GM12891 (cell line): Measurements from ENCODE around the gene ZFYVE21.
"Not testable (repeated sequence)": the region's sequence is repeated elsewhere in the genome, so short reads cannot be mapped to it uniquely, and the experiment has no call there.

Experiments
- DNase-seq: peaks from one replicate; pipeline ENCODE4 v3.0.0; 2011; ENCODE audit warnings: low spot score; ENCODE audit not compliant: insufficient read length
- FAIRE-seq: peaks from 2 replicates; lab custom pipeline; 2011; peaks lifted over from hg19 to GRCh38; lab: Jason Lieb, UNC
- PAX5 ChIP-seq: IDR thresholded peaks from 2 replicates; pipeline ENCODE4 v1.6.1; 2011; ENCODE audit warnings: low read length, moderate library complexity, mild to moderate bottlenecking; ENCODE audit not compliant: insufficient read depth, severe bottlenecking
- POLR2A ChIP-seq: IDR thresholded peaks from 2 replicates; pipeline ENCODE4 v1.6.1; 2011; ENCODE audit warnings: low read depth, low read length, control low read depth
- POLR2AphosphoS5 ChIP-seq: IDR thresholded peaks from 2 replicates; pipeline ENCODE4 v1.6.1; 2011; ENCODE audit warnings: low read depth, low read length, control low read depth
- POU2F2 ChIP-seq: IDR thresholded peaks from 2 replicates; pipeline ENCODE4 v1.6.1; 2011; ENCODE audit warnings: low read depth, mild to moderate bottlenecking, control low read depth, low read length, moderate library complexity
- SPI1 ChIP-seq: IDR thresholded peaks from 2 replicates; pipeline ENCODE4 v1.6.1; 2011; ENCODE audit warnings: low read depth, low read length, control low read depth
- TAF1 ChIP-seq: IDR thresholded peaks from 2 replicates; pipeline ENCODE4 v1.6.1; 2011; ENCODE audit warnings: low read depth, low read length, control low read depth

ZFYVE21 gene

DNA sequence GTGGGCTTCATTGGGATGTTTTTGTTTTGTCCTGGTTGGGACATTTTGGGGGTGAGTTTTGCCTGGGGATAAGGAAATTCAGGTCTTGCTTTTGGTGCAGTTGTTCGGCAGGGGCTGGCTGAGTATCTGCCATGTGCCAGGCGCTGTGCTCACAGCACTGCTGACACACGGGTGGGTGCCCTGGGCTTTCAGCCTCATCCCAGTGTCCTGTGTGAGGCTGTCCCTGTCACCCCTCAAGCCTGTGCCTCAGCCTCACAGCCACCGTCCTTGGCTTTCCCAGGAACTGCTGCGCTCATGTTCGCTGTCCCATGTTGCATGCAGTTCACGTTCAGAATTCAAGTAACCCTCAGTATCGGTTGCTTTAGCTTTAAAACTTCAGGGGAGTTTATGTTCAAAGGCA lies 25.3 kb upstream of the ZFYVE21 start:
- no peak for DNase-seq
- TF ChIP-seq SPI1 (no peak), TAF1 (no peak), PAX5 (no peak), POLR2A (no peak), POU2F2 (no peak), POLR2AphosphoS5 (no peak)

DNA sequence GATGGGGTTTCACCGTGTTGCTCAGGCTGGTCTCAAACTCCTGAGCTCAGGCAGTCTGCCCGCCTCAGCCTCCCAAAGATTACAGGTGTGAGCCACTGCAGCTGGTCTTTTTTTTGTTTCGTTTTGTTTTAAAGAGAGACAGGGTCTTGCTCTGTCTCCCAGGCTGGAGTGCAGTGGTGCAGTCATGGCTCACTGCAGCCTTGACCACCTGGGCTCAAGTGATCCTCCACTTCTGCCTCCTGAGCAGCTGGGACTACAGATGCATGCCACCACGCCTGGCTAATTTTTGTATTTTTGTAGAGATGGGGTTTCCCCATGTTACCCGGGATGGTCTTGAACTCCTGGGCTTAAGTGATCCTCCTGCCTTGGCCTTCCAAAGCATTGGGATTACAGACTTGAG lies 24.0 kb upstream of the ZFYVE21 start:
- peak; percentile 78 for TF ChIP-seq PAX5
- not testable (repeated sequence) for DNase-seq
- peak; percentile 82 for FAIRE-seq

More for the DNA sequence above, 25.3 kb upstream of the ZFYVE21 start:
- peak; percentile 67 for FAIRE-seq

DNA sequence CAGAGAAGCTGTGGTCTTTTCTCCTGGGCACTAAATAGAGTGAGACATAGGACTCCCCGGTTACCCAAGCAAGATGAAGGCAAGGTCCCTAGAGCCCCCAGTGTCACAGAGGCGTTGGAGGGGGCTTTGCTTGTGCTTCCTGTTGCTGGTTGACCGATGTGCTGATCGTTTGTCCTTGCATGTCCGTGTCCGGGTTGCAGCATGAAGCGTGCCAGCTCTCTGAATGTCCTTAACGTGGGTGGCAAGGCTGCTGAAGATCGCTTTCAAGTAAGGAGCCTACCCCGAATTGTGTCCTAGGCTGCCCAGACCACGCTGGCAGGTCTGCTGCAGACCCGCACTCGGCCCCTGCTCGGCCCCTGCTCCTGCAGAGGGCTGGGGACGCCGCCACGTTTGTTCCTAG lies 23.5 kb upstream of the ZFYVE21 start:
- FAIRE-seq: peak; percentile 91

DNA sequence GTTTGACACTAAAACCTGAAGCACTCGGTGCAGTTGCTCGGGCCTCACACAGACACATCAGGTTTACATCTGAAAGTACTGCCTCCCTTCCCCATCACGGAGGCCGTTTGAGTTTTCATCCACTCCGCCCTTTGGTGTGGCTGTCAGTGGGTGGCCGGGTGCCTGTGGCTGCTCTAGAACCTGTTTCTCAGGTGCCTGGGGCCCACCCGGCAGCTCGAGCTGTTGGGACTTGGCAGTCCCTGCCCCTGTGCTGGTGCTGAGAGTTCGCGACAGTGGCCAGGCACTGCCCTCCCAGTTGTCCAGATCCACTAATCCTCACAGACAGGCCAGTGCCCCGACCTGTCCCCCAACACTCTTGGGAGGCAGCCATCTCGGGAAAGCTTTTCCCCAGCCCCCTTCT lies 22.7 kb upstream of the ZFYVE21 start:
- FAIRE-seq: no peak
- TF ChIP-seq POU2F2 (no peak), POLR2AphosphoS5 (no peak), POLR2A (no peak), SPI1 (no peak), TAF1 (no peak), PAX5 (no peak)
- DNase-seq: no peak

More for the DNA sequence above, 23.5 kb upstream of the ZFYVE21 start:
- TF ChIP-seq PAX5 (no peak), SPI1 (no peak), POLR2A (no peak), TAF1 (no peak), POLR2AphosphoS5 (no peak), POU2F2 (no peak)
- DNase-seq: no peak

DNA sequence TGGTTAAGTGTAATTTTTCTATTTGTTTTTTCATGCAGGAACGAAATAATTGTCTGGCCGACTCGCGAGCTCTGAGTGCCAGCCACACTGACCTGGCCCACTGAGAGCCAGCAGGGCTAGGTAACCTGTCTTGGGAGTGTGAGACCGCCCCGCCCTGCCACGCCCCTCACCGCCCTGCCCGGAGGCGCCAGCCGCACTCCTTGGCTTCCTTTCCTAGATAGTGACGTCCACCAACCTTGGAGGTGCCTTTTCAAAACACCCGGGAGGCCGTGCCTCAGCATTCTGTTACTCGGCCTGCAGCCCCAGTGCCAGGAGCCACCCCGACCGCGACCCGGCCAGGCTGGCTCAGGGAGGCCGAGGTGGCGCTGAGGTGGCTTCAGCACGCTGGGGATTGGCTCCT lies 22.1 kb upstream of the ZFYVE21 start:
- DNase-seq (no peak), FAIRE-seq (no peak)
- TF ChIP-seq POLR2AphosphoS5 (no peak), POU2F2 (no peak), SPI1 (no peak), TAF1 (no peak), POLR2A (no peak), PAX5 (no peak)

DNA sequence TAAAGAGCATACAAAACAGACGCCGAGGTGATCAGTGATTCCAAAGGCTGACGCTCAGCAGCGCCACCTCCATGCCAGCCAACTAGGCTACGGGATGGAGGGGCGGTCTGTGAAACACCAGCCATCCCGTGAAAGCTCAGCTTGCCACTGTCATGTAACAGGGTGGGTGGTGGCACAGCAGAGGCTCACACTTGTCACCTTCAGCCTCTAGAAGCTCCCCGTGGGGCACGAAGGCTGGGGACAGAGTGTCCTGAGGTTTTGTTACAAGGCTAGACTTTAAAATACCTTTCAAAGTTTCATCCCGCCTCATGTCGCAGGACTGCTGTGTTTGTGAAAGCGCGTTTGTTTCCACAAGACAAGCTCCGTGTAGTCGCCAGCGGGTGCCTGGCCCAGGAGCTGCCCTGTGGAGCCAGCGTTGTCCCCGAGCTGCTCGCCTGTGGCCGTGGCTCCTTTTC lies 21.0 kb upstream of the ZFYVE21 start:
- no peak for TF ChIP-seq PAX5
- no peak; the same call in 1 of the 2 replicates for TF ChIP-seq POLR2AphosphoS5
- TF ChIP-seq SPI1: no peak
- TF ChIP-seq TAF1: no peak
- TF ChIP-seq POLR2A: no peak
- FAIRE-seq: no peak
- no peak for DNase-seq

DNA sequence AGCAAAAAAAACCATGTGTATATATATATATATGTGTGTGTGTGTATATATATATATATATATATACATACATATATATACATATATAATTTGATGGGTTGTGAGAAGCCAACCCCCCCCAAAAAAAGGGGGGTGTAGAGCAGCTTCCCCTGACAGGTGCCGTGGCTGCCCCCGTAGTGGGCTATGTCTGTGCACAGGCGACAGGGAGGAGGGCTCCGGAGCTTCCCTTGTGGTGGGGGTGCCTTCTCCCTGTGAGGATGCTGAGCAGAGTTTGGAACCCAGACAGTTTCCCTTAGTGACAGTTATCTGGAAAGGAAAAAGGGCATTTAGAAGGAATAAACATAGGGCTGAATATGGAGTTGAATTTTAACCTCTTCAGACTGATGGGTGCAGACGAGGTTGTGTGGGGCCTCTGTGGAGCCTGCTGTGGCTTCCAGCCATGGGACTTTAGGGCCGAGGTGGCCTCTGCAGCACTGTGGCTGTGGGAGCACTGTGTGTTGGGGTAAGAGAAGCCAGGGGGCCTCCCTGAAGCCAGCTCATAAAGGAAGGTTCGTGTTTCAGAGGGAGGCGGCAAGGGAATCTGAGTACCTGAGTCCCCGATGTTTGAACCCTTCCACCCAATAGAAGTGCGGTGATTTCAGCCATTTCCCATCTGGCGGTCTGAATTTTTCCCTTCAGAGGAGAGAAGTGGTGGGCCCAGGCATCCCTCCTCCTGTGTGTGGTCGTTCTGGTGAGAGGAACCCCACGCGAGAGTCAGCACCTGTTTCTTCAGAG lies 20.1 kb upstream of the ZFYVE21 start:
- TF ChIP-seq POLR2AphosphoS5 (peak; percentile 44; the same call in 1 of the 2 replicates), SPI1 (no peak)
- peak; percentile 23 for FAIRE-seq
- no peak for DNase-seq

DNA sequence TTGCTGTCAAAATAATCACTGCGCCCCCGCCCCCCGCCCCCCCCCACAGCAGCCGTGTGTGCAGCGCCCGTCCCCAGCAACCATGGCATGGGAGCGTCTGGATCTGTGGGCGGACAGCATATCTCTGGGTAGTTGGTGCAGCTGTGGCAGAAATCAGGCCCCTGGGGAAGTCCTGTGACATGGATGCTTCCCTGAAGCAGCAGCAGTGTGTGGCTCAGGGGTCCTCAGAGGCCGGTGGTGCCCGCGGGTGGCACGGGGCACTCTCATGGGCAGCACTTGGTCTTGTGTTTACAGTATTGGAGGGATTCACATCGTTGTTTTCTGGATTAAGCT lies 19.6 kb upstream of the ZFYVE21 start:
- no peak for DNase-seq
- TF ChIP-seq TAF1 (no peak), POLR2AphosphoS5 (no peak), POLR2A (no peak), SPI1 (no peak), PAX5 (no peak), POU2F2 (no peak)
- peak; percentile 5 for FAIRE-seq

DNA sequence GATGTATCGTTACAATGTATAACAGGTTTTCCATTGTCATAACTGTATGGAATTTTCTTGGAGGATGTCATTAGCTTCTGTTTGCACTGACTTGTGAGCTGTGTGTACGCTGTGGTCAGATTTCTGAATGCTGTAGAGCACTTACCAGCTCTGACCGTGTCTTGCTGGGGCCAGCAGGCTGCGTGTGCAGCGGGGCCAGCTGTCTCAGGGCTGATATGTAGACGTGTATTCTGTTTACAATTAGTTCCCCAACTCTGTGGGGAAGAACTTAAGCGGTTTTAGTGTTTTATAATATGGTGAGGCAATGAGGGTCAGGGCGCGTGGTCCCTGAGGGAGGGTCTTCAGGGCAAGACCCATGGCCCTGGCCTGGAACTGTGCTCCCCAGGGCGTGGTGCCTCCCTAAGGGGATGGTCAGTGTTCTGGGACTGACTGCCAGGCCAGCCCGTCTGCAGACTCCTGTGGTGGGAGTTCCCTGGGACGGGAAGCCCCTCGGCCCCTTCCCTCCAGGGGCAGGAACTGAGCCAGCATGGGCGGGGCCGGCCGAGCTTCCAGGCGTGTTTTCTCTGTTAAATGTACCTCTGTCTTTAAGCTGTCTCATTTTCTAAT lies 19.0 kb upstream of the ZFYVE21 start:
- DNase-seq (no peak), FAIRE-seq (peak; percentile 71)
- TF ChIP-seq POLR2A: no peak
- no peak for TF ChIP-seq POU2F2
- no peak for TF ChIP-seq PAX5
- TF ChIP-seq SPI1: no peak
- TF ChIP-seq POLR2AphosphoS5: no peak
- no peak for TF ChIP-seq TAF1

DNA sequence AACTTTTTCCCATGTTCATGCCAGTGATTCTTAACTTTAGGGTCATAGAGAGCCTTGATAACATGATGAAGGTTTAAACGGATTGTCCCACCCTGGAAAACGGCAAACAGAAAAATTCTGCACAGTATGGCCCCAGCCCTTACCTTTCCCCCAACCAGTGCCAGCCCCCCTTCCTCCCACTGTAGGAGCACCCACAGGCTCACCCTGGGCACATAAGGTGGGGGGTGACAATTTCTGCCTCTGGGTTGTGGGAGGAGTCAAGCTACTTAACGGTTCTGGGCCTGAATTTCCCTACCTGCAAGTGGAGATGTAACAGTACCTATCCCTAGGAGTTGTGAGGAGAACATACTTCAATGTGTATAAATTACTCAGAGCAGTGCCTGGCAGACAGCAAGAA lies 18.4 kb upstream of the ZFYVE21 start:
- FAIRE-seq (peak; percentile 80), DNase-seq (no peak)
- TF ChIP-seq SPI1: no peak
- no peak for TF ChIP-seq POU2F2
- TF ChIP-seq POLR2A: no peak
- TF ChIP-seq PAX5: no peak
- no peak for TF ChIP-seq TAF1
- TF ChIP-seq POLR2AphosphoS5: peak; percentile 17; the same call in 1 of the 2 replicates
